GM19372 (cell line): ENCODE measurements around the gene XPNPEP3.

ENCODE experiments used
- ATAC-seq: cut with Tn5 transposase; IDR thresholded peaks from one replicate; pipeline ENCODE4 v1.9.1; 2021; ENCODE audit warnings: mild to moderate bottlenecking, low read depth, moderate library complexity; ENCODE audit not compliant: unreplicated experiment

XPNPEP3 gene

GRCh38 chr22:40979198-40979597 lies 122.2 kb downstream of the XPNPEP3 start:
- ATAC-seq: no peak

- ATAC-seq: no peak
Measured at GRCh38 chr22:40979871-40980270, 122.9 kb downstream of the XPNPEP3 start.
